DND-41 (cell line): ENCODE results near the gene RGR.

ENCODE experiments used
- ATAC-seq: fragments of 200-7000 bp; cut with Tn5 transposase; 3 replicates; pipeline ENCODE4 v1.9.1; 2021; ENCODE audit warnings: low read depth; ENCODE audit not compliant: insufficient read depth
- DNase-seq: peaks from one replicate; pipeline ENCODE4 v3.0.0-alpha.2; 2020
- H2AFZ ChIP-seq: 2 replicates; pipeline ENCODE4 v1.6.0; 2012; ENCODE audit warnings: low read depth, low read length
- H3K27ac ChIP-seq: 2 replicates; pipeline ENCODE4 v1.5.1; 2012; ENCODE audit warnings: low read length, inconsistent platforms
- H3K27me3 ChIP-seq: fragments of 200-600 bp; sonication (generic); 2 replicates; pipeline ENCODE4 v1.6.0; 2012; ENCODE audit warnings: low read length, mild to moderate bottlenecking, inconsistent platforms; ENCODE audit not compliant: insufficient read depth, poor library complexity
- H3K36me3 ChIP-seq: 2 replicates; pipeline ENCODE4 v1.5.1; 2012; ENCODE audit warnings: low read length, inconsistent platforms; ENCODE audit not compliant: insufficient read depth
- H3K4me1 ChIP-seq: 2 replicates; pipeline ENCODE4 v1.5.1; 2012; ENCODE audit warnings: mild to moderate bottlenecking, low read length; ENCODE audit not compliant: insufficient read depth
- H3K4me2 ChIP-seq: 2 replicates; pipeline ENCODE4 v1.6.0; 2012; ENCODE audit warnings: mild to moderate bottlenecking, moderate library complexity, low read length, inconsistent platforms; ENCODE audit not compliant: insufficient read depth
- H3K4me3 ChIP-seq, 2 experiments: fragments of 200-600 bp in 1 of 2; shearing (Covaris generic) in 1 of 2; 2 replicates each; pipeline ENCODE4 v1.5.1; 2012 to 2016; ENCODE audit warnings: inconsistent platforms in 2 of 2, low read length in 2 of 2, mild to moderate bottlenecking in 2 of 2, low read depth in 1 of 2, moderate library complexity in 1 of 2
- H3K79me2 ChIP-seq: 2 replicates; pipeline ENCODE4 v1.6.0; 2012; ENCODE audit warnings: low read length, inconsistent platforms; ENCODE audit not compliant: insufficient read depth
- H3K9ac ChIP-seq: 2 replicates; pipeline ENCODE4 v1.6.0; 2012; ENCODE audit warnings: low read depth, mild to moderate bottlenecking, inconsistent platforms, low read length, moderate library complexity
- H3K9me3 ChIP-seq: 2 replicates; pipeline ENCODE4 v1.5.1; 2012; ENCODE audit warnings: low read length, moderate library complexity, mild to moderate bottlenecking, inconsistent platforms; ENCODE audit not compliant: insufficient read depth, severe bottlenecking
- H4K20me1 ChIP-seq: 2 replicates; pipeline ENCODE4 v1.6.0; 2012; ENCODE audit warnings: low read length; ENCODE audit not compliant: insufficient read depth
- EZH2 ChIP-seq: IDR thresholded peaks from 3 replicates; pipeline ENCODE4 v1.6.1; 2012; ENCODE audit warnings: borderline replicate concordance, low read depth, mild to moderate bottlenecking, moderate library complexity, low read length, inconsistent platforms; ENCODE audit not compliant: severe bottlenecking
- TF ChIP-seq, protein P1 (sequence below): IDR thresholded peaks from 2 replicates; pipeline ENCODE4 v1.5.1; 2012; ENCODE audit warnings: borderline replicate concordance, low read length, moderate library complexity, mild to moderate bottlenecking; ENCODE audit not compliant: poor library complexity, severe bottlenecking; ENCODE audit errors: extremely low read depth

RGR gene

GRCh38 chr10:84267503-84268126, 22.8 kb downstream of the RGR start:
- Histone ChIP-seq H3K9ac (no peak overlapping the region), H3K4me1 (peaks cover 13% of the 10 kb centered on the region), H3K27me3 (peaks cover 7% of the 10 kb centered on the region), H2AFZ (no peak overlapping the region), H3K27ac (no peak overlapping the region), H3K4me3 (no peak overlapping the region), H3K9me3 (no peaks in the 10 kb centered on the region), H3K36me3 (no peaks in the 10 kb centered on the region), H3K4me2 (no peak overlapping the region), H4K20me1 (no peaks in the 10 kb centered on the region), H3K79me2 (no peaks in the 10 kb centered on the region)
- ATAC-seq (peak; percentile 43; the same call in 2 of the 3 replicates), DNase-seq (peak; percentile 64)
- TF ChIP-seq, protein P1, sequence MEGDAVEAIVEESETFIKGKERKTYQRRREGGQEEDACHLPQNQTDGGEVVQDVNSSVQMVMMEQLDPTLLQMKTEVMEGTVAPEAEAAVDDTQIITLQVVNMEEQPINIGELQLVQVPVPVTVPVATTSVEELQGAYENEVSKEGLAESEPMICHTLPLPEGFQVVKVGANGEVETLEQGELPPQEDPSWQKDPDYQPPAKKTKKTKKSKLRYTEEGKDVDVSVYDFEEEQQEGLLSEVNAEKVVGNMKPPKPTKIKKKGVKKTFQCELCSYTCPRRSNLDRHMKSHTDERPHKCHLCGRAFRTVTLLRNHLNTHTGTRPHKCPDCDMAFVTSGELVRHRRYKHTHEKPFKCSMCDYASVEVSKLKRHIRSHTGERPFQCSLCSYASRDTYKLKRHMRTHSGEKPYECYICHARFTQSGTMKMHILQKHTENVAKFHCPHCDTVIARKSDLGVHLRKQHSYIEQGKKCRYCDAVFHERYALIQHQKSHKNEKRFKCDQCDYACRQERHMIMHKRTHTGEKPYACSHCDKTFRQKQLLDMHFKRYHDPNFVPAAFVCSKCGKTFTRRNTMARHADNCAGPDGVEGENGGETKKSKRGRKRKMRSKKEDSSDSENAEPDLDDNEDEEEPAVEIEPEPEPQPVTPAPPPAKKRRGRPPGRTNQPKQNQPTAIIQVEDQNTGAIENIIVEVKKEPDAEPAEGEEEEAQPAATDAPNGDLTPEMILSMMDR, result peak; percentile 74
- TF ChIP-seq EZH2, result no peak

DNA sequence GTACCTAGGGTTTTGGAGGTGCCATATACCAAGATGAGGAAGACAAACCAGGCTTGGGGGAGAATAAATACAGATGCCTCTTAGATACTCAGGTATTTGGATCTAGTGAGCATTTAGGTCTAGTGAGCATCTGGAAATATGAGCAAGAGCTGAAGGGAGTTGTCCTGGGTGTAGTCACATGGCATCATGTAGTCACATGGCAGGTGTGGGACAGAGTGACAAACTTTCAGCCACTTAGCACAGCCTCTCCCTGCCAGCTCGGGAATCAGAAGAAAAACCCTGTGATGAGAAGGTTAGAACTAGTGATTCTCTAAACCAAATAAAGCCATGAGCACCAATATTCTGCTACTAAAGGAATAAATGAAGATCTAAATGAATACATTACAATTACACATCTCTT, 24.3 kb downstream of the RGR start:
- Histone ChIP-seq H3K27ac (no peak overlapping the region), H2AFZ (no peak overlapping the region), H3K4me2 (no peak overlapping the region), H3K4me3 (no peak overlapping the region), H3K9me3 (no peaks in the 10 kb centered on the region), H3K4me1 (peaks cover 13% of the 10 kb centered on the region), H3K79me2 (no peaks in the 10 kb centered on the region), H3K36me3 (no peaks in the 10 kb centered on the region), H3K9ac (no peak overlapping the region), H4K20me1 (no peaks in the 10 kb centered on the region), H3K27me3 (no peaks in the 10 kb centered on the region)
- ATAC-seq (no peak), DNase-seq (no peak)
- TF ChIP-seq EZH2, result no peak
- TF ChIP-seq, protein P1, result no peak

GRCh38 chr10:84269773-84270172, 24.9 kb downstream of the RGR start:
- no peaks in the 10 kb centered on the region for H3K79me2 ChIP-seq
- H3K4me2 ChIP-seq, result no peak overlapping the region
- H3K27ac ChIP-seq, result no peak overlapping the region
- no peaks in the 10 kb centered on the region for H3K9me3 ChIP-seq
- H2AFZ ChIP-seq, result no peak overlapping the region
- DNase-seq, result no peak
- TF ChIP-seq, protein P1, result no peak
- no peak for TF ChIP-seq EZH2
- no peaks in the 10 kb centered on the region for H3K27me3 ChIP-seq
- no peak overlapping the region for H3K9ac ChIP-seq
- no peaks in the 10 kb centered on the region for H3K36me3 ChIP-seq
- ATAC-seq, result no peak
- H3K4me1 ChIP-seq, result peaks cover 9% of the 10 kb centered on the region
- no peaks in the 10 kb centered on the region for H4K20me1 ChIP-seq
- no peak overlapping the region for H3K4me3 ChIP-seq
